Measurements from ENCODE around the gene OR51D1.

The OR51D1 gene

GRCh38 chr11:4607781-4608666 is 29.3 kb upstream of the OR51D1 start, which contains the start of gene TRIM68:
TSS of gene TRIM68 (minus strand) at chr11:4608231. CDS start at chr11:4605504, 2,727 bp downstream.
- no peak for TF ChIP-seq CTCF (conservative IDR thresholded peaks at IDR 0.05; ENCODE audit: low read length)
- peak within 1 kb of the TSS; percentile 82 for H3K4me3 ChIP-seq (ENCODE audit: low read length)
- DNase-seq (ENCODE audit: low read depth) = peak; percentile 96

GRCh38 chr11:4610258-4610935 is 26.9 kb upstream of the OR51D1 start:
- no peak for TF ChIP-seq CTCF (conservative IDR thresholded peaks at IDR 0.05; ENCODE audit: low read length)
- peak overlapping the region; percentile 7 for H3K4me3 ChIP-seq (ENCODE audit: low read length)
- DNase-seq (ENCODE audit: low read depth) = peak; percentile 11

GRCh38 chr11:4611986-4612385 is 25.3 kb upstream of the OR51D1 start:
- no peak for DNase-seq (ENCODE audit: low read depth)
- TF ChIP-seq CTCF (conservative IDR thresholded peaks at IDR 0.05; ENCODE audit: low read length) = no peak
- no peak overlapping the region for H3K4me3 ChIP-seq (ENCODE audit: low read length)

GRCh38 chr11:4615856-4616444 is 21.3 kb upstream of the OR51D1 start:
- H3K4me3 ChIP-seq (ENCODE audit: low read length) = no peak overlapping the region
- no peak for DNase-seq (ENCODE audit: low read depth)
- TF ChIP-seq CTCF (conservative IDR thresholded peaks at IDR 0.05; ENCODE audit: low read length) = no peak

- no peak for DNase-seq (ENCODE audit: low read depth)
- no peak for TF ChIP-seq CTCF (conservative IDR thresholded peaks at IDR 0.05; ENCODE audit: low read length)
- H3K4me3 ChIP-seq (ENCODE audit: low read length) = no peak overlapping the region
Measured at GRCh38 chr11:4619514-4619913, 17.8 kb upstream of the OR51D1 start.

- H3K4me3 ChIP-seq (ENCODE audit: low read length) = no peak overlapping the region
- DNase-seq (ENCODE audit: low read depth) = peak; percentile 48
- TF ChIP-seq CTCF (conservative IDR thresholded peaks at IDR 0.05; ENCODE audit: low read length) = peak; percentile 57
Measured at GRCh38 chr11:4626207-4627099, 10.8 kb upstream of the OR51D1 start.
